NT2/D1 (cell line): ENCODE data around the gene C2CD3.

Experiments
- SUZ12 ChIP-seq: IDR thresholded peaks from 2 replicates; pipeline ENCODE4 v1.6.1; 2011; ENCODE audit not compliant: insufficient read length, insufficient read depth; ENCODE audit errors: extremely low read depth
- ZNF274 ChIP-seq: IDR thresholded peaks from 2 replicates; pipeline ENCODE4 v1.6.1; 2011; ENCODE audit warnings: mild to moderate bottlenecking, low read depth, low read length

DNA sequence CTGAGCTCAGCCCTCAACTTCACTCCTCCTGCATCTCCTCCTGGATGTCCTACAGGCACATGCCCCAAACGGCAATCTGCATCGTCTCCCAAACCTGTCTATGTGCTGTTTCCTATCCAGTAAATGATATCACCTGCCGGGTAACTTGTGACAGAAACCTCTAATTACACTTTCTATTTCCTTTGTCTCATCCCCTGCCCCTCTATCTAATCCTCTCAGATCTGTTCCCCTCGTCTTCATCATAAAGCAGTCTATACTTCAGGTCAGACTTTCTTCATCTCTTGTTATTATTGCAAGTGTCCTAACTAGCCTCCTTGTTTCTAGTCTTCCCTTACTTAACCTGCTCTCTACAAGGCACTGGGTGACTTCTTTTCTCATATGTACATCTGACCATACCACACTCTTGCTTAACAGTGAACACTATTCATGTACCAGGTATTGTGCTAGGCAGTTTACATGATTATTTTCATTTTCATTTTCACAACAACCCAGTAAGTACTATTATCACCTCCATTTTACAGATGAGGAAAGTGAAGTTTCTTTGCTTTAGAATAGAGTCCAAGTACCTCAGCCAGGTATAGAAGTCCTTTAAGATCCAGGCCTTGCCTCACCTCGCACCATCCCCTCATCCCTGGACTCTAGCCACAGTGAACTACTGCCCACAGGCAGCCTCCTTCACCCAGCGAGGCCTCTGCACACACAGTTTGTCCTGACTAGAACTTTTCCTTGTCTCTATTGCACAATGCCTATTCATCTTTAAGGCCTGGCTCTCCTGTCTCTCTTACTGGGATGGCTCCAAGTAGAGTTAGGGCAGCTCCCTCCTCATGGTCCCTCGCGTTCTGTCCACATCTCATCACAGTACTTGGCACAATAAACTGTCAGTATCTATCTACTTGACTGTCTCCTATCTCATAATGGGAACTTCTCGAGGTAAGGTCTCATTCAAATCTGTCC, 139.8 kb downstream of the C2CD3 start:
- no peak for TF ChIP-seq SUZ12
- TF ChIP-seq ZNF274: no peak
